ENCODE measurements around the gene KCTD10.

Gene KCTD10

GRCh38 chr12:109469517-109469916 lies 7.6 kb downstream of the KCTD10 start:
- no peak for DNase-seq

GRCh38 chr12:109467978-109468676 lies 9.0 kb downstream of the KCTD10 start:
- no peak for DNase-seq

- DNase-seq = no peak
Measured at GRCh38 chr12:109466821-109467220, 10.3 kb downstream of the KCTD10 start.

DNA sequence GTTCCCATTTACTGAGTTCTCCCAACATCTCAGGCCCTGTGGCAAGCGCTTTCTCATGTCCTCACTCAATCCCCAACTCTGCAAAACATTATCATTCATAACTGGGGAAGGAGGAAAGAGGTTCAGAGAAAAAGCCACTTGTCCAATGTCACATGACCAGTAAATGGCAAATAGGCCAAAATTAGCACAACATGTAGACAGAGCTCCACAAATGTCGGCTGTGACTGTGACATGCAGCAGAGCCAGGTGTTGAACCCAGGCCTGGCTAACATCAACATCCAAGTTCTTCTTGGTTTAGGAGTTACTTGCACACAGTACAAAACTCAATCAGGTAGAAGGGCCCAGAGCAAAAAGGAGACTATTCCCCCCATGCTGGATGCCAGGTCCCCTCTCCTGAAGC lies 10.8 kb downstream of the KCTD10 start:
- no peak for DNase-seq

DNA sequence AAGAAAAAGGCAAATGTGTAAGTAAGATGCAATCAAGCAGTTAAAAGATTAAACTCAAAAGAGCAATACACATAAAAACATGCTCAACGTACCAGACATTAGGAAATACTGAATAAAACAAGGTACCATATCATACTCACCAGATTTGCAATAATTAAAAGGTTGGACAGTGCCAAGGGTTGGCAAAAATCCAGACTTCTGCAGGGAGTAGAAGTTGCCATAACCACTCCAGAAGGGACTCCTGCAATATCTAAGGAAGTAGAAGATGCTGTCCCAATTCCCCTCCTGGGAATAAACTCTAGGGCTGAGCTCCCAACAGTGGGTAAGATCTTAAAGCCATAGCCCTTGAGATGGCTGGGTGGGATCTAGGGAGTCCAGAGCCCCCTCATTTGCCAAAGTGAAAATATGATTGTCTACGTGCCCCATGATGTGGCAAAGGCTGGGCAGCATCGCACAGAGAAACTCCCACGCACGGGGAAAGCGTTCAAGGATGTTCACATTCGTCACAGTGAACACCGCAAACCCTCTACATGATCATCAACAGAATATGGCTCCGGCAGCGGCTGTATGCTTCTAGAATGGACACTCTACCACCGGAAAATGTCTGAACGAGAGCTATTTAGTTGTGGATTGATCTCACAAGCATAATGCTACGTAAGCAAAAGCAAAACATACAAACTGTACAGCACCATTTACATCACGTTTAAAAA lies 12.3 kb downstream of the KCTD10 start:
- no peak for DNase-seq

DNA sequence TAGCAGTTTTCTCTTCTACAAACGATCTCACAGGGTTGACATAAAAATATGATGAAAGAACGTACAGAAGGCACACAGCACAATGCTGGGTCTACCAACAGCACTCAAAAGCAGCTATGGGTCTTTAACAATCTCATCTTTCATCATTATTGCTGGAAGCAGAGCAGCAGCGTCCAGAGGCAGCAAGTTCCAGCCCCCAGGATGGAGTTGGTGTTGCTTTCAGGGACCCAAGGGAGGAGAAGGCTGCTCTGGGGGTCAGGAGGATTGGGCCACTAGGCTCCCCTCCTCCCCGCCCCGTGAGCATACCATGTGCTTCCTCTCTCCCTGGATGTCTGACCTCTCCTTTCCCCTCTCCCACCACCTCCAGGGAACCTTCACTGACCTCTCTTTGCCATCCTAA lies 13.3 kb downstream of the KCTD10 start:
- DNase-seq = no peak

- DNase-seq = no peak
Measured at GRCh38 chr12:109462868-109463692, 14.0 kb downstream of the KCTD10 start.

DNA sequence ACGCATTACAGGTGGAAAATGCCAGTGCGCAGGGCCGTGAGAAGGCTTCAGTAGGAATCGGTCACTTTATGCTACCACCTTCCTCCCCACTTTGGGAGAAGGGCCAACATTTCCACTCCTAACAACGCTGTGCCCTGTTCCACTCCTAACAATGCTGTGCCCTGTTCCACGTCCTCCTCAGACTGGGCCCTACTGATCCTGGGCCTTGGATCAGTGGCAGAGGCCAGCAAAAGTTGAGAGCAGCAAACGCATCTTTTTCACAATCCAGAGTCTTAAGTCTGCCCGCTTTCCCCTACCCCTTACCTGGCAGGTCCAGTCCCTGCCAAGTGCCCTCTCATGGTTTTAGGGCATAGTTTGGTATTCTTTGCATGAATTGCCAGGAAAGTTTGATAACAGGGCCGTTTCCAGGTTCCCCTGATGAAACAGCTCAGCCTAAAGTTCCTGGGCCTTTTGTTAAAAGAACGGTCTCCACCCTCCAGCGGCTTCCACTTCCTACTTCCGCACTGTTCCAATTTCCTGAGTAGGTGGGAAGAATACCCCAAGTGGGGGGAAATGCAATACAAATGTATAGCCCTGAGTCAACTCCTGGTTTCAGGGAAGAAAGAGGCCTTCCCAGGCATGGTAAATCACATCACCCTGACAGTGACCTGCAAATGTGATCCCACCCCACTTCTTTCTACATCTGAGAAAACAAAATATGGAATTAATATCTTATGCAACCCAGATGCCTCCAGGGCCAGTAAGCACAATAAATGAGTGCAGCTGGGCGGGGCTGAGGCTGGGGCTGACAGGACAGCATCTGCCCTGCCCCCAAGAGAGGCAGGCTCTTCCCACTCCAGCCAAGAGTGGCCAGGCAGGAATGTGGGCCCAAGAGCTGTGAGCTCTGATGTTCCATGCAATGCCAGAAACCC lies 15.0 kb downstream of the KCTD10 start:
- no peak for DNase-seq

DNA sequence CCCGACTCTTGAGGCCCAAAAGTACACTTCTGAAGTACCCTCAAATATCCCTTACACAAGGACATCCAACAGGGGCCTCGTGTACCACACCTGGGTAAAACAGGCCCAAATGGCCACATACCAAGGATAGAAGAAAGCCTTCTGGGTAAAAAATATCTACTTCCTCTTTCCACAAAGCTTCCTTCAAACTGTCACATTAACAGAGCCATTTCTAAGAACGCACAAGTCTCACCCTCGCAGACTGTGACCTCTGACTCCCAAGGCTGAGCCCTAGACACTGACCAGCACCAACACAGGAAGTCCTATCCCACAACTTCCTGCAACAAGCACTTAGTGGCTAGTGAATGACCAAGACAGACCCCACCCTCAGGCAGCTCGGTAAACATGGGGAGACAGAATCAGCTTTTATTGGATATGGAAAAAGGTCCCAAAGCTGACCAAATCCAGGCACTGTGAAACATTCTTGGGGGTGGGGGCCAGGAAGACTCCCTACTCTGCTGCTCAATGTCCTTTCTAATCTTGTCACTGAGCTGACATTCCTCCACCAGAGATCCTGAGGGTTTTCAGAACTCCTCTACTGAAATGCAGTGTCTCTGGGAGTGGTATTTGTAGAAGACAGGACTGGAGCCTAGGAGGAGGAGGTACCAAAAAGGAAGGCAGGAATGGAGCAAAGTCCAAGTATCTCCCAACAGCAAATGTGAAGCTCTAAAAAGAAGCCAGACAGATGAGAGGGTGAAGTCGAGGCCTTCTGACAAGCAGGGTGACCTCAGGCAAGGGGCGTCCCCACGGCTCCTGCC lies 15.9 kb downstream of the KCTD10 start:
- DNase-seq = no peak

- DNase-seq = no peak
Measured at GRCh38 chr12:109460538-109460937, 16.6 kb downstream of the KCTD10 start.

DNA sequence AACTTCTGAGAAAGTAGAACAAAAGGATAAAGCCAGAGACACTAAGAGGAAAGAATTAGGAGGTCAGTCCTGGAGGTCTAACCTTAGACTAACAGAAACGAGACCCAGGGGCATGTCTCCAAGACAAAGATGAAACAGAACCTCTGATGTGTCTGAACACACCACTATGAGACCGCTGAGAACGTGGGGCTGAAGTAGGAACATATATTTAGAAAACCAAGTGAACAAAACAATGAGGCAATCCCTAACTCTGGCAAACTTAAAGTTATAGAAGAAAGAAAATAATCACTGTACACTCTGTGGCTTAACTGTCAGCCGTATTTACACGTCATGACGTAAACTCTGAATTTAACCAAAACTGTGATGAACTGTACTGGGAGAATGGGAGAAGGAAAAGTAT lies 17.9 kb downstream of the KCTD10 start:
- no peak for DNase-seq

- no peak for DNase-seq
Measured at GRCh38 chr12:109458771-109459208, 18.3 kb downstream of the KCTD10 start.

- DNase-seq = no peak
Measured at GRCh38 chr12:109458086-109458485, 19.0 kb downstream of the KCTD10 start.

- no peak for DNase-seq
Measured at GRCh38 chr12:109455706-109456105, 21.4 kb downstream of the KCTD10 start.

- DNase-seq = peak; percentile 87
Measured at GRCh38 chr12:109452489-109452888, 24.6 kb downstream of the KCTD10 start.

- DNase-seq = no peak
Measured at GRCh38 chr12:109451400-109451799, 25.7 kb downstream of the KCTD10 start.

GRCh38 chr12:109450980-109451379 lies 26.1 kb downstream of the KCTD10 start:
- DNase-seq = no peak

- no peak for DNase-seq
Measured at GRCh38 chr12:109449845-109450532, 27.1 kb downstream of the KCTD10 start.

DNA sequence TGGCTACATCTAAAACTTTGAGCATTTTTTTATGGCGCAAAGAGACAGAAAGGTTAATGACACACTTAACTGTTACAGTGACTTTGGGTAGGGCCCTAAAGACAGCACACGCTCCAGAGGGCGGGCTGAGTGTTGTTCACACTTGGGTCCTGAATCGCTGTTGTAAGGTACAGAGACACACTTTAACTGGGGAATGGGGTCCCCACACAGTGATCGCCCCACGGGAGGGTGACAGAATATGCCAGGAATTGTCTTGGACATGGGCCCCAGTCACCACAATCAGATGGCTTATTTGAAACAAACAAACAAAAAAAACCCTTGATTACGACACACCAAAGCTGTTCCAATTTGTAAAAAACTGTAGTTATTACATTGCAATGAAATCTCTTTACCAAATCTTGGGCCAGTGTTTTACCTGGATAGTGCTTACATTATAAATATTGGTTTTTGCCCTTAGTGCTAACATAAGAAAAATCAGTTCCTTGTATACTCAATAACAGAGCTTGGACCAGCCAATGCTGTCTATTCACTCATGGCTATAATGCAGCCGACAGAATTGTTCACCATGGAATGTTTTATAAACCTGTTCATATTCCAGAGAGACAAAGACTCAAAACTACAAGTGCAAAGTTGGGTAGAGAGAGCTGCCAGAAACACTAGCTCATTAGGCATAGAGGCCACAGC lies 28.3 kb downstream of the KCTD10 start:
- DNase-seq = no peak

DNA sequence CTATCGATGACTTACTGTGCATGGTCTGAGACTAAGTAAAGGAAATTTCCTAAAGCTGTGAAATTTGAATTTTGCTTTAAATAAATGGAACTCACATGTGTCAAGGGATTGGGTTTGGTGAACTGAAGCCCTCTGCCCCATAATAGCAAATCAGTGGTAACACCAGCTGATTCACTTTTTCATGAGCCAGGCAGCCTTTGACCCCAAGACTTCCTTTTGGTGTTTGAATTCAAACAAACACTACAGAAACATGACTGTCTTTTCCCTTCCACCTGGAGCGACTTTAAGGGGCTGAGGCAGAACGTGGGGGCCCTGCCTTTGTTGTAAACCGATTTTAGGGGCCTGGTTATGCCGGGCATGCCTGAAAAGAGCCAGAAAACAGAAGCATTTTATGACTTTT lies 28.8 kb downstream of the KCTD10 start:
- no peak for DNase-seq

DNA sequence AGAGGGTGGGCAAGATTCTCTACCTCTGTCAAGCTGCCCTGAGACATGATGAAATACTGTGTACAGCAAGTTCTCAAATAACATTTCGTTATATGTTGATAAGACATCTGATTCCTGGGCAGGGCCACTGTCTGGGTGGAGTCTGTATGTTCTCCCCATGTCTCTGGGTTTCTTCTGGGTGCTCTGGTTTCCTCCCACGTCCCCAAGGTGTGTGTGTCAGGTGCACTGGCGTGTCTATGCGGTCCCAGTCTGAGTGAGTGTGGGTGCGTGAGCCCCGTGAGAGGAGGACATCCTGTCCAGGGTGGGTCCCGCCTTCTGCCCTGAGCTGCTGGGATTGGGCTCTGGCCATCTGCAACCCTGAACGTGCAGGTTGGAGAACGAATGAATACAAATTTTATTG lies 29.6 kb downstream of the KCTD10 start:
- DNase-seq = no peak
